ENCODE results near the gene SIN3A. TPM values are rescaled to one million over a fixed set of nuclear protein-coding genes. Genes with fewer than 3 reads are reported as not detected.
A peak's percentile ranks its signal among the peaks of the same experiment; 100 is the strongest.
"Not testable (repeated sequence)": the region's sequence is repeated elsewhere in the genome, so short reads cannot be mapped to it uniquely, and the experiment has no call there.

The SIN3A gene
- total RNA-seq, 1 donor from 2014 or later: 23.1 TPM

- DNase-seq (ENCODE audit: low read depth in 2 of 2): no peak
Observed at GRCh38 chr15:75357976-75358673, 93.4 kb downstream of the SIN3A start.

GRCh38 chr15:75356517-75356916, 95.0 kb downstream of the SIN3A start:
- DNase-seq (ENCODE audit: low read depth in 2 of 2): no peak

- DNase-seq (ENCODE audit: low read depth in 2 of 2): no peak
Observed at GRCh38 chr15:75356006-75356405, 95.5 kb downstream of the SIN3A start.

GRCh38 chr15:75355369-75355768, 96.1 kb downstream of the SIN3A start:
- DNase-seq (ENCODE audit: low read depth in 2 of 2): no peak

- DNase-seq (ENCODE audit: low read depth in 2 of 2): no peak
Observed at GRCh38 chr15:75354454-75354853, 97.0 kb downstream of the SIN3A start.

GRCh38 chr15:75353604-75354003, 97.9 kb downstream of the SIN3A start:
- DNase-seq (ENCODE audit: low read depth in 2 of 2): no peak

GRCh38 chr15:75352186-75353080, 99.1 kb downstream of the SIN3A start:
- no peak for DNase-seq (ENCODE audit: low read depth in 2 of 2)

- no peak for DNase-seq (ENCODE audit: low read depth in 2 of 2)
Observed at GRCh38 chr15:75350601-75351361, 100.7 kb downstream of the SIN3A start.

GRCh38 chr15:75349851-75350588, 101.5 kb downstream of the SIN3A start:
- no peak for DNase-seq (ENCODE audit: low read depth in 2 of 2)

- not testable (repeated sequence) for DNase-seq (ENCODE audit: low read depth in 2 of 2)
Observed at GRCh38 chr15:75349351-75349669, 102.2 kb downstream of the SIN3A start.

- DNase-seq (ENCODE audit: low read depth in 2 of 2): no peak
Observed at GRCh38 chr15:75348562-75349350, 102.7 kb downstream of the SIN3A start.

GRCh38 chr15:75348034-75348561, 103.4 kb downstream of the SIN3A start:
- peak in 1 of 2 donors; percentile 11 for DNase-seq (ENCODE audit: low read depth in 2 of 2)

GRCh38 chr15:75347222-75348033, 104.1 kb downstream of the SIN3A start:
- DNase-seq (ENCODE audit: low read depth in 2 of 2): peak in 1 of 2 donors; percentile 35

GRCh38 chr15:75346796-75347221, 104.7 kb downstream of the SIN3A start, which contains the start of gene NEIL1:
Gene NEIL1 (plus strand): TSS chr15:75347039. CDS start chr15:75348906, 1,867 bp downstream.
- DNase-seq (ENCODE audit: low read depth in 2 of 2): peak; percentile 6 to 35

- not testable (repeated sequence) for DNase-seq (ENCODE audit: low read depth in 2 of 2)
Observed at GRCh38 chr15:75343953-75344352, 107.5 kb downstream of the SIN3A start.

- DNase-seq (ENCODE audit: low read depth in 2 of 2): no peak
Observed at GRCh38 chr15:75342221-75342620, 109.3 kb downstream of the SIN3A start.

GRCh38 chr15:75339531-75340240, 111.8 kb downstream of the SIN3A start:
- no peak for DNase-seq (ENCODE audit: low read depth in 2 of 2)

- no peak for DNase-seq (ENCODE audit: low read depth in 2 of 2)
Observed at GRCh38 chr15:75338661-75339240, 112.7 kb downstream of the SIN3A start.

Data from dermis microvascular lymphatic vessel endothelial cell (primary cell).